Lower leg skin (tissue), 4 donors: ENCODE results near the gene SMIM27. TPM values are rescaled to one million over a fixed set of nuclear protein-coding genes. Genes with fewer than 3 reads are reported as not detected.

Source experiments
- DNase-seq, 2 donors: peaks; one replicate each; pipeline ENCODE4 v3.0.0-alpha.2; 2019; ENCODE audit warnings: low spot score in 2 of 2
- H3K4me3 ChIP-seq: fragments of 200-600 bp; sonication (generic); 2 replicates; pipeline ENCODE4 v1.5.1; 2017; ENCODE audit warnings: mild to moderate bottlenecking, low read depth; ENCODE audit not compliant: poor library complexity, severe bottlenecking
- POLR2A ChIP-seq, 2 donors: fragments of 450-650 bp; IDR thresholded peaks; one replicate each; pipeline ENCODE4 v1.6.1; 2016 to 2017; ENCODE audit warnings: antibody characterized with exemption in 2 of 2, mild to moderate bottlenecking in 1 of 2, moderate library complexity in 1 of 2
- WGBS, 2 donors: methylation state at CpG; one replicate each; pipeline ENCODE4 v1.1.5; 2018; 5-methylcytosine and 5-hydroxymethylcytosine counted together
- intact Hi-C: fragments of 100-400 bp; cut with DNase I; formaldehyde crosslinking; loops from one replicate; pipeline ENCODE4 v1.15.0; 2023; ENCODE audit warnings: low total_unique reads
- total RNA-seq, 4 donors: library from RNA; depleted of rRNA; stranded (reverse); fragments of >200 nt; gene quantifications; one replicate each; pipeline ENCODE4 v1.1.0, GENCODE V29; 2016
- TF ChIP-seq, protein P1 (sequence below), 3 donors: fragments of 450-650 bp; IDR thresholded peaks; one replicate each; pipeline ENCODE4 v1.5.1; 2016; ENCODE audit warnings: antibody characterized with exemption in 3 of 3, mild to moderate bottlenecking in 3 of 3, moderate library complexity in 2 of 3

SMIM27 gene
- total RNA-seq, 4 donors from 2014 or later = 4.2 to 9.5 (median 7.0) TPM

DNA sequence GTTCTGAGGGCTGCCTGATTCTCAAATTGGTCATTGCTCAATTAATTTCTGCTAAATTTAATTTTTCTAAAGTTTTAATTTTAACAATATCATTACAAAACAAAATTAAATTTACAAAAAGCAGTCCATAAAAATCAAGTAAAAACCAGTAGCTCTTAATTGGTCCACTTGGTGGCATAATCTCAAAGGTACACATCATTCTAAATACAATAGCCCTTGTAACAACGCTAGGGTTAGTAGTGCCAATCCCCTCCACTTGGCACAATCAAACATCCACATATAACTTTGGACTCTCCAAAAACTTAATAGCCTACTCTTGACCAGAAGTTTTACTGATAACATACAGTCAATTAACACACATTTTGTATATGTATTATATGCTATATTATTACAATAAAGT, 22.7 kb downstream of the SMIM27 start:
- intact Hi-C loops = no loop called here
- WGBS, 2 donors = 68 to 72% methylated on average over 1 of the region's 1 CpG
- TF ChIP-seq, protein P1, sequence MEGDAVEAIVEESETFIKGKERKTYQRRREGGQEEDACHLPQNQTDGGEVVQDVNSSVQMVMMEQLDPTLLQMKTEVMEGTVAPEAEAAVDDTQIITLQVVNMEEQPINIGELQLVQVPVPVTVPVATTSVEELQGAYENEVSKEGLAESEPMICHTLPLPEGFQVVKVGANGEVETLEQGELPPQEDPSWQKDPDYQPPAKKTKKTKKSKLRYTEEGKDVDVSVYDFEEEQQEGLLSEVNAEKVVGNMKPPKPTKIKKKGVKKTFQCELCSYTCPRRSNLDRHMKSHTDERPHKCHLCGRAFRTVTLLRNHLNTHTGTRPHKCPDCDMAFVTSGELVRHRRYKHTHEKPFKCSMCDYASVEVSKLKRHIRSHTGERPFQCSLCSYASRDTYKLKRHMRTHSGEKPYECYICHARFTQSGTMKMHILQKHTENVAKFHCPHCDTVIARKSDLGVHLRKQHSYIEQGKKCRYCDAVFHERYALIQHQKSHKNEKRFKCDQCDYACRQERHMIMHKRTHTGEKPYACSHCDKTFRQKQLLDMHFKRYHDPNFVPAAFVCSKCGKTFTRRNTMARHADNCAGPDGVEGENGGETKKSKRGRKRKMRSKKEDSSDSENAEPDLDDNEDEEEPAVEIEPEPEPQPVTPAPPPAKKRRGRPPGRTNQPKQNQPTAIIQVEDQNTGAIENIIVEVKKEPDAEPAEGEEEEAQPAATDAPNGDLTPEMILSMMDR (IDR thresholded peaks at IDR 0.05) = no peak
- DNase-seq = no peak
- H3K4me3 ChIP-seq = no peak overlapping the region

DNA sequence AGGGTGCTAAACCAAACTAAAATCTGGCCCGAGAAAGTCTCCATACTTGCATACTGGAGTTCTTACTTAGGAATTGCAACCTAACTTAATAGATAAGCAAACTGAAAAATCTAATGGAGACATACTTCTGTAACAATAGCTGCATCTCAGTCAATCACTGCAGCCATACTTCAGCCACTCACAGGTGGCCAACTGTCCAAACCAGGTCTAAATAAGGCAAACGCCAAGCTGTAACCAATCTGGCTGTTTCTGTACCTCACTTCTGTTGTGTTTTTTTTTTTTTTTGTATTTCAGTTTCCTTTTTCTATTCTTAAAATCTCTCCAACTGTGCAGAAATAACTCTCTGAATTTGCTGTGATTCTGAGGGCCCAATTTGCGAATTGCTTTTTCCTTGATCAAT, 25.2 kb downstream of the SMIM27 start:
- DNase-seq = no peak
- no peak for TF ChIP-seq POLR2A (IDR thresholded peaks at IDR 0.05)
- TF ChIP-seq, protein P1 (IDR thresholded peaks at IDR 0.05) = no peak
- intact Hi-C loops = no loop called here
- 80 to 88% methylated on average over 3 of the region's 3 CpGs for WGBS, 2 donors
- no peak overlapping the region for H3K4me3 ChIP-seq

DNA sequence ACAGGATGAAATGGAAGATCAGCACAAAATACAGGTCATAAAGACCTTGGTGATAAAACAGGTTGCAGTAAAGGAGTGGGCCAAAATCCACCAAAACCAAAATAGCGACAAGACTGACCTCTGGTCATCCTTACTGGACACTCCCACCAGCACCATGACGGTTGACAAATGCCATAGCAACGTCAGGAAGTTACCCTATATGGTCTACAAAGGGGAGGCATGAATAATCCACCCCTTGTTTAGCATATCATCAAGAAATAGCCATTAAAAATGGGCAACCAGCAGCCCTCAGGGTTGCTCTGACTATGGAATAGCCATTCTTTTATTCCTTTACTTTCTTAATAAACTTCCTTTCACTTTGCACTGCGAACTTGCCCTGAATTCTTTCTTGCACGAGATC, 26.8 kb downstream of the SMIM27 start:
- DNase-seq = no peak
- no peak overlapping the region for H3K4me3 ChIP-seq
- 56 to 59% methylated on average over 5 of the region's 5 CpGs for WGBS, 2 donors
- intact Hi-C loops = no loop called here
- TF ChIP-seq, protein P1 (IDR thresholded peaks at IDR 0.05) = no peak

DNA sequence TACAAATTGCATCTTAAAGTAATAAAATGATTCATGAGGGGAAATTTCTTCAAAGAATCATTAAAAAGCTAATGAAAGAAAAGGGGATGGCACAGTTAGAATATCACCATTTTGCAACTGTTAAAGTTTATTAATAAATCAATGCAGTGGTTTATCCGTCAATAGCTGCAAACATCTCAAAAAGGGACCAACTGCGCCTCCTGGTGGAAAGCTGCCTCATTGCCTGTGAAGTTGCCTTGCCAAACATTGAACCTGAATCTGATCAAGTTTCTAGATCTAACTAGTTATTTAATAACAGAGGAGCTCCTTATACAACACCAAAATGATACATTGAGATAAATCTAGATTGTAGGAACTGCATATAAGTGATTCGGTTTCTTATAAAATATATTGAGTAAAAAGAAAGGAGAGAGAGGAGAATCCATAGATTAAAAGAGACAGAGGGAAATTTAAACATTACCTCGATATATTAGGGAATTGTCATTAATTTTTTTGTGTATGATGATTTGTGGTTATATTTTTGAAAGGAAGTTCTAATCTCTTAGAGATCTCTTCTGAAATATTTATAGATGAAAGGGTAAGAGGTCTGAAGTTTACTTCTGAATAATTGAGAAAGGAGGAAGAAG, 27.7 kb downstream of the SMIM27 start:
- intact Hi-C loops = loop anchor here (5.0 kb wide), 1 partner anchor 203 kb away; no protein-coding TSS in a partner anchor
- peak; percentile 51 to 94 for DNase-seq
- WGBS, 2 donors = 19% methylated on average over 4 of the region's 4 CpGs
- H3K4me3 ChIP-seq = no peak overlapping the region
- no peak for TF ChIP-seq POLR2A (IDR thresholded peaks at IDR 0.05)
- TF ChIP-seq, protein P1 (IDR thresholded peaks at IDR 0.05) = peak in 1 of 3 donors; percentile 67

DNA sequence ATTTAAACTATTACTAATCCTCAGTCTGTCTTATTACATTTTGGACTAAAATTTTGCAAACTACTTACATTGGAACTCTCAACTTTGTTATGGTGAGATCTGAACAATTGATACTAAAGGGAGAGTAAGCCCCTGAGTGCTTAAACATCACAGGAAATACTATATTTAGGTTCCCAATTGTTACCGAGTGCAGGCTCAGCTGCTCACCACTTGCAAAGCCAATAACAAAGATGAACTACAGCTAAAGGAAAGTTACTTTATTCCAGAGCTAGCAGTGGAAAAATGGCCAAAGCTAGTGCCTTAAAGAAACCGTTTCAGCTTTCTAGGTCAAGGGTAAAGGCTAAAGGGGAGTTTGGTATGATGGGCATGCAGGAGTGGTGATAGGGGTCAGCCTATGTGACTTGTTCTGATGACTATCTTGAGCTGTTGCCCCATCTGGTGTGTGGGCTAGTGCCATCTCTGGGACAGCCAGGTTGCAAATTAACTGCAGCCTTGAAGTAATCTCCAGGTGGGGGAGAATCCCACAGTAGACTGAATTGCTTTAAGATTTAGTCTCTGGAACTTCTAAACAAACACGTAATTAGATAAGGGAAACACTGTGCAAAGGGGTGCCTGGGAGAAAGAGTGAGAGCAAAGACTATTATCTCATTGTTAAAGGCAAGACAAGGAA, 28.6 kb downstream of the SMIM27 start:
- no peak for DNase-seq
- intact Hi-C loops = loop anchor here (5.0 kb wide), 1 partner anchor 203 kb away; no protein-coding TSS in a partner anchor
- 28 to 34% methylated on average over 3 of the region's 3 CpGs for WGBS, 2 donors
- H3K4me3 ChIP-seq = no peak overlapping the region
- TF ChIP-seq, protein P1 (IDR thresholded peaks at IDR 0.05) = no peak
- TF ChIP-seq POLR2A (IDR thresholded peaks at IDR 0.05) = no peak
